ENCODE measurements around the gene TNS3. TPM values are rescaled to one million over a fixed set of nuclear protein-coding genes. Genes with fewer than 3 reads are reported as not detected.
A peak's percentile ranks its signal among the peaks of the same experiment; 100 is the strongest.

TNS3 gene
- polyA plus RNA-seq, 1 donor from 2014 or later, result 12.5 TPM

DNA sequence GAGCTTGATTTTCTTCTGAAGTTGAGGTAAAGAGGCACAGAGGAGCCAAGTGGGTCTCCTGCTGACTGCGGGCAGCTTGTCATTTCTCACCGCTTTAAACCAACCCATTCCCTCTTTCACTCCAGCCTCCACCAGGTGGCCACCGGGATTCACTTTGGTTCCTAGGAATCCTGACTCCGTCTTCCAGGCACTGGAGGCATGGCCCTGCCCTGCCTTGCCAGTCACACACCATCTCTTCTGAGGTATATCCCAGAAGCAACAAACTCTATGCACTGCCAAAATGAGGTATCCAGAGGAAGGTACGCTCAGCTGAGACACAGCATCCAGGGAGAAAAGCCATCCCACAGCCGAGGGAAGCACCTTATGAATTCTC is 280.8 kb downstream of the TNS3 start:
- Mint-ChIP-seq H3K27me3 (no peaks in the 10 kb centered on the region), H3K27ac (peak overlapping the region in 1 of 3 donors; percentile 32), H3K4me1 (no peaks in the 10 kb centered on the region), H3K9me3 (no peaks in the 10 kb centered on the region), H3K4me3 (no peak overlapping the region), H3K36me3 (peaks cover 3% of the 10 kb centered on the region)

GRCh38 chr7:47300472-47301104 is 281.3 kb downstream of the TNS3 start:
- Mint-ChIP-seq H3K4me1 (no peaks in the 10 kb centered on the region), H3K4me3 (no peak overlapping the region), H3K27ac (no peak overlapping the region), H3K36me3 (peaks cover 3% of the 10 kb centered on the region), H3K27me3 (no peaks in the 10 kb centered on the region), H3K9me3 (no peaks in the 10 kb centered on the region)

DNA sequence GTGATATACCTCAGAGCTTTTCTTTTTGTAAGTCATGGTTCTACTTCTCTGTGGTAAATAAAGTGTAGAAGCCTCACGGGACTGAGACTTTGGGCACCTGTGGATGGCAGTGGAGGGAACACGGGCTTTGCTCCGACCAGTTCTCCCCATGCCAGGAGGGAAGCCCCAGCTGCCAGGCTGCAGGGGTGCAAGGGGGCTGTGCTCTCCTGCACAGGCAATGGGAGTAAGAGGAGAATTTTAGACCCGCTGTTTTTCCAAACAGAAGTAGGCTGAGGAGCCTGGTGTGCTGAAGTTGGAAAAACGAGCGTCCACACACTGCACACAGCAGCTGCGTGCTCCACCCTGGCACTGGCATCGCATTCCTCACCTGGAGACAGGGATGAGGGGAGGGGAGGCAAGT is 282.4 kb downstream of the TNS3 start:
- H3K27me3 Mint-ChIP-seq, result no peaks in the 10 kb centered on the region

GRCh38 chr7:47298636-47299035 is 283.3 kb downstream of the TNS3 start:
- Mint-ChIP-seq H3K4me3 (no peak overlapping the region), H3K4me1 (no peaks in the 10 kb centered on the region), H3K36me3 (peaks cover 3% of the 10 kb centered on the region), H3K27ac (no peak overlapping the region), H3K27me3 (no peaks in the 10 kb centered on the region), H3K9me3 (no peaks in the 10 kb centered on the region)

More for the DNA sequence above, 282.4 kb downstream of the TNS3 start:
- Mint-ChIP-seq H3K36me3 (peaks cover 3% of the 10 kb centered on the region), H3K4me3 (no peak overlapping the region), H3K4me1 (no peaks in the 10 kb centered on the region), H3K27ac (no peak overlapping the region), H3K9me3 (no peaks in the 10 kb centered on the region)

- H3K27me3 Mint-ChIP-seq, result no peaks in the 10 kb centered on the region
- H3K9me3 Mint-ChIP-seq, result no peaks in the 10 kb centered on the region
- peaks cover 1% of the 10 kb centered on the region for H3K36me3 Mint-ChIP-seq
- no peak overlapping the region for H3K4me3 Mint-ChIP-seq
- no peak overlapping the region for H3K27ac Mint-ChIP-seq
- no peaks in the 10 kb centered on the region for H3K4me1 Mint-ChIP-seq
Observed at GRCh38 chr7:47297120-47297519, 284.8 kb downstream of the TNS3 start.

DNA sequence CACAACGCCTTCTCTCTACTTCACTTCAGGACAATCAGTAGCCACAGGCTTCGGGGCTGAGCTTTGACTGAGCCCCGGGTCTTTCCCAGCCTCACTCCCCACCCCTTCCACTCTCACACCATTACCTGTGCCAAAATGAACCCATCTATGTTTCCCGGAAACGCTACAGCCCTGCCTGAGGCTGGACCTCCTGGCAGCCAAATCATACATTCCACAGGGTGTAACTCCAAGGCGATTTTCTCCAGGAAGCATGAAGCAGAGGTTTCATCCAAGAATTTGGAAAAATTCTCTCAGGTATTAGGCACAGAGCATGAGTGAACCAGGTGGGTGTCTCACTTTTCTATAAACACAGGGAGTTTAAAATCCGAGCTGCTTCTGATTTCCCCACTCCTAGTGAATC is 286.3 kb downstream of the TNS3 start:
- H3K4me1 Mint-ChIP-seq, result peaks cover 0 to 8% (median 8%) of the 10 kb centered on the region in 3 donors
- no peak overlapping the region for H3K27ac Mint-ChIP-seq
- no peak overlapping the region for H3K4me3 Mint-ChIP-seq
- no peaks in the 10 kb centered on the region for H3K27me3 Mint-ChIP-seq
- peaks cover 1% of the 10 kb centered on the region for H3K36me3 Mint-ChIP-seq
- no peaks in the 10 kb centered on the region for H3K9me3 Mint-ChIP-seq

- Mint-ChIP-seq H3K27me3 (no peaks in the 10 kb centered on the region), H3K36me3 (peaks cover 3% of the 10 kb centered on the region), H3K4me3 (no peak overlapping the region), H3K9me3 (no peaks in the 10 kb centered on the region), H3K4me1 (peaks cover 0 to 8% (median 8%) of the 10 kb centered on the region in 3 donors), H3K27ac (no peak overlapping the region)
Observed at GRCh38 chr7:47294556-47295222, 287.2 kb downstream of the TNS3 start.

DNA sequence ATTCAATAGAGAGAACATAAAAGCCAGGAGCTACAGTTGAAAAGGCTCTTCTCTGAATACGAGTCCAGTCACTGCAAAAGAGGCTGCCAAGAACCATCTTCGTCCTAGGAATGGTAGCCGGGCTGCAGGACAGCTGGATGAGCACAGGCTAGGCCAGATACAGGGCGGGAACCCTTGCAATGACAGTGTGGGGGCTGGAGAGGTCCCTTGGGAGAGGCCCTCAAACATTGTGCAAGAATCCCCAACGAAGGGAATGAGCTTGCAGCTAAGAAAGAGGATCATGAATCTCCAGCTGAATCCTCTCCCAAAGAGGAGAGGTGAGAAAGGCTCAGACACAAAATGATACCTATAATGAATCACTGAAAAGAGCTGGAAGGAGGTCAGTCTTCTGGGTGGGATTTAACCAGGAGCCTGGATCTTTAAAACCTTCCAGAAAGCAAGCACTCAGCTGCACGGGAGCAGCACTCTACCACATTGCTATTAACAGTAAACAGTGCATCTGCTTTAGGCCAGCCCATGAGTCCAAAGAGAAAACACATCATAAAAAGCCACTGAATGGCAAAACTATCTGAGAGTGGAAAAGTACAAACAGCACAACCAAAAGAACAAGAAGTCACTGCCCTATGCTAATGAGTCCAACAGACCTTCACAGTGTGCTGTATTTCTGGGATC is 287.9 kb downstream of the TNS3 start:
- peaks cover 0 to 8% (median 8%) of the 10 kb centered on the region in 3 donors for H3K4me1 Mint-ChIP-seq
- H3K36me3 Mint-ChIP-seq, result peaks cover 3% of the 10 kb centered on the region
- H3K4me3 Mint-ChIP-seq, result no peak overlapping the region
- no peaks in the 10 kb centered on the region for H3K9me3 Mint-ChIP-seq
- H3K27ac Mint-ChIP-seq, result peak overlapping the region in 1 of 3 donors; percentile 24
- H3K27me3 Mint-ChIP-seq, result no peaks in the 10 kb centered on the region

GRCh38 chr7:47292832-47293309 is 289.0 kb downstream of the TNS3 start:
- peaks cover 0 to 8% (median 8%) of the 10 kb centered on the region in 3 donors for H3K4me1 Mint-ChIP-seq
- H3K36me3 Mint-ChIP-seq, result peaks cover 6% of the 10 kb centered on the region
- peak overlapping the region in 1 of 3 donors; percentile 67 for H3K27ac Mint-ChIP-seq
- H3K9me3 Mint-ChIP-seq, result no peaks in the 10 kb centered on the region
- H3K4me3 Mint-ChIP-seq, result no peak overlapping the region
- no peaks in the 10 kb centered on the region for H3K27me3 Mint-ChIP-seq

- H3K27me3 Mint-ChIP-seq, result no peaks in the 10 kb centered on the region
Observed at GRCh38 chr7:47291461-47292081, 290.3 kb downstream of the TNS3 start.

DNA sequence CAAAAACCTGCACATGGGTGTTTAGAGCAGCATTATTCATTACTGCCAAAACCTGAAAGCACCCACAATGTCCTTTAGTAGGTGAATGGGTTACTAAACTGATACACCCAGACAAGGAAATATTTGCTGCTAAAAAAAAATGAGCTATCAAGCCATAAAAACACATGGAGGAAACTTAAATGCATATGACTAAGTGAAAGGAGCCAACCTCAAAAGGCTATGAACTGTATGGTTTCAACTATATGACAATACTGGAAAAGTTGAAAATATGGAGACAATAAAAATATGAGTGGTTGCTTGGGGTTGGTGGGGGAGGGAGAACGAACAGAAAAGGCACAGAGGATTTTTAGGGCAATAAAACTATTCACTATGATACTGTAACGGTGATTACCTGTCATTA is 291.0 kb downstream of the TNS3 start:
- no peaks in the 10 kb centered on the region for H3K27me3 Mint-ChIP-seq
- peaks cover 11% of the 10 kb centered on the region for H3K36me3 Mint-ChIP-seq
- H3K4me1 Mint-ChIP-seq, result peaks cover 0 to 8% (median 8%) of the 10 kb centered on the region in 3 donors
- H3K27ac Mint-ChIP-seq, result peak overlapping the region in 2 of 3 donors; percentile 1 to 14
- H3K4me3 Mint-ChIP-seq, result no peak overlapping the region
- no peaks in the 10 kb centered on the region for H3K9me3 Mint-ChIP-seq

More at GRCh38 chr7:47291461-47292081, 290.3 kb downstream of the TNS3 start:
- H3K9me3 Mint-ChIP-seq, result no peaks in the 10 kb centered on the region
- no peak overlapping the region for H3K4me3 Mint-ChIP-seq
- H3K4me1 Mint-ChIP-seq, result peaks cover 0 to 8% (median 8%) of the 10 kb centered on the region in 3 donors
- peak overlapping the region in 2 of 3 donors; percentile 1 to 14 for H3K27ac Mint-ChIP-seq
- peaks cover 9% of the 10 kb centered on the region for H3K36me3 Mint-ChIP-seq

DNA sequence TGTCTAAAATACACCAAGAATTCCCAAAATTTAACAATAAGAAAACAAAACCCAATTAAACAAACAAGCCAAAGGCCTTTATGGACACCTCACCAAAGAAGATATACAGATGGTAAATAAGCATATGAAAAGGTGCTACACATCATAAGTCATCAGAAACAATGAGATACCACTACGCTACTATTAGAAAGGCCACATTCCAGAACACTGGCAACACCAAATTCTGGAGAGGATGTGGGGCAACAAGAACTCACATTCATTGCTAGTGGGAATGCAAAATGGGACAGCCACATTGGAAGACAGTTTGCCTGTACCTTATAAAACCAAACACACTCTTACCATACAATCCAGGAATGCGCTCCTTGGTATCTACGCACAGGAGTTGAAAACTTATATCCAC is 291.4 kb downstream of the TNS3 start:
- H3K27me3 Mint-ChIP-seq, result no peaks in the 10 kb centered on the region
- no peaks in the 10 kb centered on the region for H3K9me3 Mint-ChIP-seq
- peaks cover 0 to 8% (median 8%) of the 10 kb centered on the region in 3 donors for H3K4me1 Mint-ChIP-seq
- H3K36me3 Mint-ChIP-seq, result peaks cover 11% of the 10 kb centered on the region
- H3K27ac Mint-ChIP-seq, result no peak overlapping the region
- no peak overlapping the region for H3K4me3 Mint-ChIP-seq

DNA sequence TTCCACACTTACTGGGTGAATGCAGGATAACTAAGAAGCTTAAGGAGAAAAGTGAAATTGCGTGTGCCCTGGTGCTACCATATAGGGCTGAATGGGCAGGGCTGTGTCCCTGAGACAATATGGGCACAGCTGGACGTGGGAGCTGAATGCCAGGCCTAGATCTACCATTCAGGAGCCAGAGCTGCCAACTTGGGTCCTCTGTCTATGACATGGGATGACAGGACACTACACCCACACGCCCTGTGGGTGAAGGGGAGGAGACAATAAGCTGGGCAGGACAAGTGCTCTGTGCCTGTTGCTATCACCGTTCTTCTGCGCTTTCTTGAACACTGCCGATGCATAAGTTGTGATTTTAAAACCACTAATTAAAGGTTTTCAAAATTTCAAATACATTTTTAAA is 293.9 kb downstream of the TNS3 start:
- peaks cover 14% of the 10 kb centered on the region for H3K36me3 Mint-ChIP-seq
- no peak overlapping the region for H3K27ac Mint-ChIP-seq
- H3K4me3 Mint-ChIP-seq, result no peak overlapping the region
- H3K27me3 Mint-ChIP-seq, result no peaks in the 10 kb centered on the region
- no peaks in the 10 kb centered on the region for H3K9me3 Mint-ChIP-seq
- peaks cover 0 to 8% (median 8%) of the 10 kb centered on the region in 3 donors for H3K4me1 Mint-ChIP-seq

GRCh38 chr7:47285860-47286491 is 295.9 kb downstream of the TNS3 start:
- H3K27ac Mint-ChIP-seq, result no peak overlapping the region

More at GRCh38 chr7:47285860-47286491, 295.9 kb downstream of the TNS3 start:
- no peaks in the 10 kb centered on the region for H3K27me3 Mint-ChIP-seq
- H3K9me3 Mint-ChIP-seq, result no peaks in the 10 kb centered on the region
- no peak overlapping the region for H3K4me3 Mint-ChIP-seq
- H3K36me3 Mint-ChIP-seq, result peaks cover 16% of the 10 kb centered on the region
- peaks cover 0 to 4% (median 1%) of the 10 kb centered on the region in 3 donors for H3K4me1 Mint-ChIP-seq

All from IgD-negative memory B cell (primary cell).